GM18499 (cell line): ENCODE measurements around the gene FCMR.
"Not testable (repeated sequence)": the region's sequence is repeated elsewhere in the genome, so short reads cannot be mapped to it uniquely, and the experiment has no call there.

Source experiments
- ATAC-seq: cut with Tn5 transposase; IDR thresholded peaks from one replicate; pipeline ENCODE4 v1.9.1; 2021; ENCODE audit warnings: moderate number of reproducible peaks; ENCODE audit not compliant: insufficient read depth, unreplicated experiment

The FCMR gene

DNA sequence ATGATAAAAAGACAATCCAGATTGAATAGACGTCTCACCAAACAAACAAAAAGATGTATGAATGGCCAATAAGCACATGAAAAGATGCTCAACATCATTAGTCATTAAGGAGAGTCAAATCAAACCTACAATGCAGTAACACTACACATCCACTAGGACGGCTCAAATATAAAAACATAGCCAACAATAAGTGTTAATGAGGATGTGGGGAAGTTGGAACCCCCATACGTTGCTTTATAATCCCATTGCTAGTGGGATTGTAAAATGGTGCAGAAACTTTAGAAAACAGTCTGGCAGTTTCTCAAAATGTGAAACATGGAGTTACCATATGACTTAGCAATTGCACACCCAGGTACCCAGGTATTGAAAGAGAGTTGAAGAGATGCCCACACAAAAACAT, 39.2 kb downstream of the FCMR start:
- ATAC-seq, result no peak

DNA sequence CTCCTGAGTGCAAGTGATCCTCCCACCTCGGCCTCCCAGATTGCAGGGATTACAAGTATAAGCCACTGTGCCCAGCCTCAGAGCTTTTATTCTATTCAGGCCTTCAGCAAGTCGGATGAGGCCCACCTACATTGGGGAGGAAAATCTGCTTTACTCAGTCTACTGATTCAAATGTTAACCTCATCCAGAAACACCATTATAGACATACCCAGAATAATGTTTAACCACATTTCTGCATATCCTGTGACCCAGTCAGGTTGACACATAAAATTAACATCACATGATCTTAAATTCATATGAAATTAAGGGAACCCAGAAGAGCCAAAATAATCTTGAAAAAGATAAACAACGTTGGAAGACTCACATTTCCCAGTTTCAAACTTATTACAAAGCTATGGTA, 41.4 kb downstream of the FCMR start:
- ATAC-seq, result no peak

DNA sequence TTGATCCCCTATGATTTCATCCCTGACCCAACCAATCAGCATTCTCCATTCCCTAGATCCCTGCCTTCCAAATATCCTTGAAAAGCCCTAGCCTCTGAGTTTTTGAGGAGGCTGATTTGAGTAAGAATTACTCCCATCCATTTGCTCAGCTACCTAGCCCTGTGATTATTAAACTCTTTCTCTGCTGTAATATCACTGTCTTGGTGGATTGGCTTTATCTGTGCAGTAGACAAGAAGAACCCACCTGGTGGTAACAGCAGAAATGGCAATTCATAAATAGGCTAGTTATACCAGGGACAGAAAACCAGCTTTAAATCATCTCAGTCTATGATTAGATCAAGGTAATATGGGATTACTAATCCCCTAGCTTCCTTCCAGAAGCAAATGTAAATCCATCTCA, 43.3 kb downstream of the FCMR start:
- no peak for ATAC-seq

DNA sequence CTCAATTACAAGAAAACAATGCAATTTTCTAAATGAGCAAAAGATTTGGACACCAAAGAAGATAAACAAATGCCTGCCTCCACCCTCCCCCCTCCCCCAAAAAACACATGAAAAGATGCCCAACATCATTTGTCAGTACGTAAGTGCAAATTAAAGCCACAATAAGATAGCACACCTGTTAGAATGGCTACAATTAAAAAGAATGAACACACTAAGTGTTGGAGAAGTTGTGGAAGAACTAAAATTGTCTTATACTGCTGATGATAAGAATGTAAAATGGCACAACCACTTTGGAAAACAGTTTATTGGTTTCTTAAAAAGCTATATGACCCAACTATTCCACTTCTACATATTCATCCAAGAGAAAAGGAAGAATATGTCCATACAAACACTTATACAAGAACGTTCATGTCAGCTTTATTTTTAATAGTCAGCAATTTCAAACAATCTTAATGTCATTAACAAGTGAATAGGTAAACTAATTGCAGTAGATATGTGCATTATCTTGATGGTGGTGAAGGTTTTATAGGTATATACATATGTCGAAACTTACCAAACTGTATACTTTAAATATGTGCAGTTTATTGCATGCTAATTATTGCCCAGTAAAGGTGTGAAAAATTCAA, 45.9 kb downstream of the FCMR start:
- ATAC-seq, result no peak

DNA sequence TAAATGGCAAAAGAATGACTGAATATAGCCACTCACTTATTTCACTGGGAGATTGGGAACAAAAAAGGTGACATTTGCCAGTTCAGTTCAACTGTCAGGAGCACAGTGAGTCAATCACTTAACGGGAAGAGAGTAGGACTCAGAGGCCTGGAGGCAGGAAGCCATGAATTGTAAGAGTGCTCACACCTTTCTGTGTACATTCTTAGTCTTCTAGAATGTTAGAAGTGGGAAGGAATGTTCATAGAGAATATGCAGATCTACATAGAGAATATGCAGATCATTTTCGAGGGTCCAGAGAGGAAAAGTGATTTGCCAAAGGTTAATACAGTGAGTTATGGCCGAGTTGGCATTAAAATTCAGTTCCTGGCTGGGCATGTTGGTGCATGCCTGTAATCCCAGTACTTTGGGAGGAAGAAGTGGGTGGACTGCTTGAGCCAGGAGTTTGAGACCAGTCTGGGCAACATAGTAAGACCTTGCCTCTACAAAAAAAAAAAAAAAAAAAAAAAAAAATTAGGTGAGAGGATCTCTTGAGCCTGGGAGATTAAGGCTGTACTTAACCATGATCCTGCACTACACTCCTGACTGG, 48.0 kb downstream of the FCMR start:
- no peak for ATAC-seq

DNA sequence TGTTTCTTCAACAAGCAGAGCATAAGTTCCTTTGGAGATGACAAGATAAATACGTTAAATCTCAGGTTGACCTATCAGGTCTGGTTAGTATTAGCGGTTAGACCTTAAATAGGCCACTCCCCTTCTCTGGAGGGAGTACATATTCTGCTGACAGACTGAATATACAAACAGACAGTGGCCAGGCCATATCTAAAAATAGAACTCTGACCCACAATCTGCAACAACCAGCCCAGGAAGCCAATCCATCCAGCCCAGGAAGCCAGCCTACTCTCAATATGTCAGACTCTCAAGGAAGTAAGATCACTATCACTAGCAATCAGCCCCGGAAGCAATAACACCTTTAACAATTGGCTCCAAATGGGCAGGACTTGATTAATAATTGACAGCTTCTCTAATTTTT, 49.6 kb downstream of the FCMR start:
- no peak for ATAC-seq

DNA sequence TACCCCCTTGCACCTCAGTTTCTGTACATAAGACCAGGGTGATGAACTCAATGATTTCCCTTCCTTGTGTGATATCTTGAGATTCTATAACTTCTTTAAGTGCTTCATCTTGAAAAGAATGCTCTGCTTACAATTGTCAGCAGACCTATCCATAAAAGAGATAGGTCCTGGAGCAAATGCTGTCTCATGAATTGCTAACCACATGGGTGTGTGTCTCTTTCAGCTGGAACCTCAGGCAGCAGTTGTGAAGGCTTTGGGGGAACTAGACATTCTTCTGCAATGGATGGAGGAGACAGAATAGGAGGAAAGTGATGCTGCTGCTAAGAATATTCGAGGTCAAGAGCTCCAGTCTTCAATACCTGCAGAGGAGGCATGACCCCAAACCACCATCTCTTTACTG, 53.5 kb downstream of the FCMR start:
- ATAC-seq, result no peak

DNA sequence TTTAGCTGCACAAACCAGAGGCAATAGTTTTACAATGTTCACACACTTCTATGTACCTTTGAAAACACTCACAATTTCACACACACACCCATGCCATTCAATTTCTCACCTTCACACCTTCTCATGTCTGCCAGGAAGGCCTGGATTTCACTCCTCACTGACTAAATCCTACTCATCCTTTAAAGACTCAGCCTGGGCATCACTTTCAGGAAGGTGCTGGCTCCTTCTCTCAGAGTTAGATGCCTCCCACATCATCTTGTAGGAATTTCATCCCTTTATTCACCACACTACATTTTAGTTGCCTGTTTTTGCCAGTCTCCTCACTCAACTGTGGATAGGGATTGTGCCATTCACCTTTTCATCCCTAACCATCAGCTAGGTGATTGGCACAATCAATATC, 54.0 kb downstream of the FCMR start:
- no peak for ATAC-seq

DNA sequence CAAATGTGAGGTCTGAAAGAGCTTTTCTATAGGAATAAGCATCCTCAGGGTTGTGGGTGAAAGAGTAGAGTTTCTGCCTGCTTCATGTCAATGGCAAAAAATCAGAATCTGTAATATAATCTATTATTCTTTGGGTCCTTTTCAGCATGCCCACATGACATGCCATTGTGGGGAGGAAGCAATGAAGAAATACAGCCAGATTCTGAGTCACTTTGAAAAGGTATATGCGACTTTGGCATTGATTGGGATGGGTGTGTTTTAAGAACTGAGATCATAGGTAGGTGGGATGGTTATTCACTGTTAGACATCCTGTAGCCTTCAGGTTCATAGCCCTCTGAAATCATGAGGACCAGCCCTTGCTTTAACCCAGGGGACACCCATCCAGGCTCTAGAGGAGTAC, 54.5 kb downstream of the FCMR start:
- ATAC-seq, result no peak

DNA sequence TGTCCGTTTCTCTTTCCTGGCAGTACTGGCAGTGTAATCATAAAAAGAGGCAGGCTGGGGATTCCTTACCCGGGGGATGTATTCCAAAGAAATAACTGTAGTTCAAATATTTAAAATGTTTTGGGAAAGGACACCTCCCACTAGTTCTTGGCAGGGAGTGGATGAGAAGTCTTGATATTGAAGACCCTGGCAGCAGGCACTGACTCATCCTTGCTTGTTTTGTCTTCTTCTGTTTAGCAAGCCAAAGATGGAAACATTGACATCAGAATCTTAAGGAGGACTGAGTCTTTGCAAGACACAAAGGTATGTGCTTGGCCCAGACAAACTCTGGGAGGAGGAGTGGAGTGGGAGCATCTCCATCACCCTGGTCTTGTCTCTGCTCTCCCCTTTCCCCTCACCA, 55.7 kb downstream of the FCMR start:
- no peak for ATAC-seq

DNA sequence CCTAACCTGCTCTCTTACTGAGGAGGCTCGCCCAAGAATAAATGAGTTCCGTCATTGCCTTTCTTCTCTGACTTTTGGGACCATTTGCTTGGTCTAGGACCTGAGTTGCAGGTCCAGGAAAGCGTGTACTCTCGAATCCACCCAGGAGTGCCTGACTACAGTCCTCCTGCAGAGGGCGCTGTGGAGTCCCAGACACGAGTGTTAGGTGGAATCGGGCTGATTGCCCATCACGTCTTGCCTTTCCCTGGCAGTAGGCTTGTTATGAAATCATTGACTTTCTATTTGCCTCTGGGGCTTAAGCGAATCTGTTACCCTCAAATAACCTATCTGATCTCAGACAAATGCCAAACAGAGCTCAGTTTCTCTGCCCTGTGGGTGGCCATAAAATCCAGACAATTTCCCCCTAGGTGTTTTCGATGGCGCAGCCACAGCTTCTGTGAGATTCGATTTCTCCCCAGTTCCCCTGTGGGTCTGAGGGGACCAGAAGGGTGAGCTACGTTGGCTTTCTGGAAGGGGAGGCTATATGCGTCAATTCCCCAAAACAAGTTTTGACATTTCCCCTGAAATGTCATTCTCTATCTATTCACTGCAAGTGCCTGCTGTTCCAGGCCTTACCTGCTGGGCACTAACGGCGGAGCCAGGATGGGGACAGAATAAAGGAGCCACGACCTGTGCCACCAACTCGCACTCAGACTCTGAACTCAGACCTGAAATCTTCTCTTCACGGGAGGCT, 56.6 kb downstream of the FCMR start, which contains the start of gene IL20:
Gene IL20 (plus strand): TSS at position 685 of the 733 bp plus-strand sequence. CDS start 230 bp downstream, outside the sequence.
- no peak for ATAC-seq

DNA sequence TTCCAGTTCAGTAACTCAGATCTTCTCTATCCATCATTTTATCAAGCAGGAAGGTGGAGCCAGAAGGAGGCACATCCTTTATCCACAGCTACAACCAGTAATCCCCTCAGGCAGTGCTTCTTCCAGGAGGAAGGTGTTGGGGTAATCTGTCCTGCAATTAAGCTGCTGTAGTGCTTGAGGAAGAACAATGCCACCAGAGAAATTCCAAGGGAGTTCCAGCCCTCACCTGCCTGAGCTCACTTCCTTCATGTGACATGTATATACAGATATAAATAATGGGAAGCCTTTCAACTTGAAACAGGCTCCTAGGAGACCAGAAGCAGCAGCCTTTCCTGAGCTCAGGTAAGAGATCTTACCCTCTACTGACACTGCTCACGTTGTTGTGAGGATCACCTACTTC, 58.5 kb downstream of the FCMR start:
- no peak for ATAC-seq

DNA sequence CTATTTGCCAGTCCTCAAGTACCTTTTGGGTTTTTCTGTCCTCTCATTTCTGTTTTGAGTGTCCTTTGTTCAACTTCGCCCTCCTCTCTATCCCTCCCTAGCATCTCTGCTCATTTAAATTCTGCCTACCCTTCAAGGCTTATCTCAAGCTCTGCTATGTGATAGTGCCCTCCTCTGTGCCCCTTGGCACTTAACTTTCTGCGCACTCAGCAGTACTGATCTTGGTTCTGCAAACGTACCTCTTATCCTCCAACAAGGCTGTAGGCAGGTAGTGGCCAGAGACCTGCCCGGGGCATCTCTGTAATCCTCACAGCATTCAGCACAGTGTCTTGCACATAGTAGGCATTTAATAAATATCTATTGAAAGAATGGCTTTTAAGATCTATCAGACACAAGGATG, 61.6 kb downstream of the FCMR start:
- no peak for ATAC-seq

DNA sequence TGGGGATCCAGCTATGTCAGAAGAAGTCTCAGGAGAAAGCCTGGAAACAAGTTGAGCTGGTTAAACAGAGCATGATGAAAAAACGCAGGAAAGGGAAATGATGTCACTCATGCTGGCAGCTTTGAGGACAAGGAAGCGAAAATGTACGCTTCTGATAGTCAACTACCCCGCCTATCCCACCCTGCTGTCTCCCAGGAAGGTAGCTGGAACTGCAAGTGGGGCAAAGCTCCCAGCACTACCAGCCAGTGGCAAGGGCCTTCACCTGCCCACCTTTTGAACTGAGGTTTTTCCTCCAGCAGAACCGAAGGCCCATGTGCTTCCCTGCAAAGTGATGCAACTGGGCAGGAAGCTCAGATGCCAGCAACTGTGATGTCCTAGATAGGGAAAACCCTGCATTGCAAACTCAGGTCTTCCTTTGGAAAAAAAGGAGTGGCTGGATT, 62.6 kb downstream of the FCMR start:
- no peak for ATAC-seq

DNA sequence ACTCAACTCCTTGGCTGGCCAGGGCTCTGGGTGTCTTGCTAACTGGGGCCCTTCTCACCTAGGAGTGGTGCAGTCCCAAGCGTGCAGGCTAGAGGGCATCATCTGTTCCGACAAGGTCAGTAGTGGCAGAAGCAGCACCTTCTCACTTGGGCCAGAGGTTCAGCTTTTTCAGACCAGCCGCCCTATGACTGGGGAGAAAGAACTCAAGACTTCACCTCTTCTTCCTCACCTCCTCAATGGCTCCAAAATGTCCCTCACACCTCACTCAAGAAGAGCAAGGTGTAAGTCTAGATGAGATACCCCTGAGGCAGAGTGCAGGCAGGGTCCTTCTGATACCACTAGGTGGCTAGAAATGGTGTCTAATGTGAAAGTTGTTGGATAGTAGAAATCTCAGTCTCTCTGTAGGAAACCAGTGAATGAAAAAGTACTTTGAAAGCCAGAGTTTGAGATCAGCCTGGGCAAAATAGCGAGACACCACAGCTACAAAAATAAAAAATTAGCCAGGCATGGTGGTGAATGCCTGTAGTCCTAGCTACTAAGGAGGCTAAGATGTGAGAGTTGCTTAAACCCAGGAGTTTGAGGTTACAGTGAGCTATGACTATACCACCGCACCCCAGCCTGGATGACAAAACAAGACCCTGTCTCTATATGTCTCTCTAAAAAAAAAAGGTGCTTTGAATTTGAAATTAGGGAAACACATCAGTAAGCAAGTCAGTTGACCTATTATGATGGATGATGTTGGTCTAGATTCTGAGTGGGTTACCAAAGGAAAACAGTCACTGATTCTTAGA, 64.9 kb downstream of the FCMR start:
- no peak for ATAC-seq

DNA sequence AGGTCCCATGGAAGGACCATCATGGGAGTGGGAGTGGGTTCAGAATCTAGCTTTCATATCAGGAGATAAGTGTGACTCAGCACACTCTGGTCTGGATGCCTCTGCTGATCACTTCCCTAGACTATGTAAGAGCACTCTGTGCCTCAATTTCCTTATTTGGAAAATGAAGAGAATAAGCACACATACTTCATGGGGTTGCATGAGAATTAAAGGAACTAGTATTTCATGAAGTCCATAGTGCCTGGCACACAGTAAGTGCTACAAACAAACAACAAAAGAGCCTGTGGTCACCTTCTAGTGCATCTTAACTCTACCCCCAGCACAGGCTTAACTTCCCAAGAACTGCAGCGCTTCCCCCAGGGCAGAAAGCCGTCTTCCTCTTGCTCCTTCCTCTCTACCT, 65.9 kb downstream of the FCMR start:
- no peak for ATAC-seq

DNA sequence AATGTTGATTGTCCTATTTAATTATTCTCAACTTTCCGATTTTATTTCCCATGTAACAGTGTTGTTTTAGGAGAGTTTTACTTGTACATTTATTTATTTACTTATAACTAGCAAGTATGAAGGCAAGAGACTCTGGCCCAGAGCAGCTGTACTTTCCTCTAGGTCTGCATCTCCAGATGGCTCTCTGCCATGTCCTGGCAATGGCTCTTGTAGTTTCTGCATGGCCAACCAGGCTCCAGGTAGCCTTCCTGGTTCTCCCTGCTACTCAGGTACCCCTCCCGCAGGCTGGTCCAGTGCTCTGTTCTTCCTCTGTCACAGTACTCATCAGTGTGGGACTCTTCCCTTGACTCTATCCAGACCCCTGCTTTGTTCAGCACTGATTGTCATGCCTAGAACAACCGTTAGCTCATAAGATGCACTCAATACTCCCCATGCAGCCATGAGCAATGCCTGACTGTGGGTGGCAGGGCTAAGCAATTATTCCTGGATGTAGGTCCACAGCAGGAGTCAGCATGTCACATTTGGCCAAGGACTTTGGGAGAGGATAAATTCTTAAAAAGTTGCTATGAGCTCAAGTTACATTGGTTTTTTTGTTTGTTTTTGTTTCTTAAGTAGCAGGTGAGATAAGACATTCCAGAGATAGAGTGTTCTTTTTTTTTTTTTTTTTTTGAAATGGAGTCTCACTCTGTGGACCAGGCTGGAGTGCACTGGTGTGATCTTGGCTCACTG, 67.2 kb downstream of the FCMR start:
- ATAC-seq, result no peak

DNA sequence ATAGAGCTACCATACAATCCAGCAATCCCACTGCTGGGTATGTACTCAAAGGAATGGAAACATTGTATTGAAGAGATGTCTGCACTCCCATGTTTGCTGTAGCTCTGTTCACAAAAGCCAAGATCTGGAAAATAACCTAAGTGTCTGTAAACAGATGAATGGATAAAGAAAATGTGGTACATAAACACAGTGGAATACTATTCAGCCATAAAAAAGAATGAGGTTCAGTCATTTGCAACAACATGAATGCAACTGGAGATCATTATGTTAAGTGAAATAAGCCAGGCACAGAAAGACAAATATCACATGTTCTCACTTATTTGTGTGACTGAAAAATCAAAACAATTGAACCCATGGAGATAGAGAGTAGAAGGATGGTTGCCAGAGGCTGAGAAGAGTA, 68.0 kb downstream of the FCMR start:
- not testable (repeated sequence) for ATAC-seq
